Lung (tissue), 12 donors: Measurements from ENCODE around the gene GDPD2. TPM values are rescaled to one million over a fixed set of nuclear protein-coding genes. Genes with fewer than 3 reads are reported as not detected.

Experiments used
- ATAC-seq: fragments of 200-7000 bp; cut with Tn5 transposase; one replicate; pipeline ENCODE4 v1.9.1; 2020; ENCODE audit warnings: moderate number of reproducible peaks; ENCODE audit not compliant: insufficient read depth, low FRiP score
- DNase-seq, 3 donors: peaks; one replicate each; pipeline ENCODE4 v3.0.0-alpha.2; 2013 to 2017
- H3K27ac ChIP-seq, 2 donors: one replicate each; pipeline ENCODE4 v1.5.1; 2013; ENCODE audit warnings: mild to moderate bottlenecking in 2 of 2, moderate library complexity in 2 of 2, control low read depth in 1 of 2, inconsistent platforms in 1 of 2, low read depth in 1 of 2, low read length in 1 of 2
- H3K27me3 ChIP-seq, 3 donors: one replicate each; pipeline ENCODE4 v1.5.1; 2013; ENCODE audit warnings: low read length in 2 of 3; ENCODE audit not compliant: control insufficient read depth in 3 of 3, insufficient read depth in 3 of 3
- H3K36me3 ChIP-seq, 4 donors: one replicate each; pipeline ENCODE4 v1.5.1; 2013; ENCODE audit warnings: low read length in 4 of 4, mild to moderate bottlenecking in 1 of 4, moderate library complexity in 1 of 4; ENCODE audit not compliant: control insufficient read depth in 4 of 4, insufficient read depth in 4 of 4
- H3K4me1 ChIP-seq, 5 donors: one replicate each; pipeline ENCODE4 v1.5.1; 2013; ENCODE audit warnings: low read length in 5 of 5, mild to moderate bottlenecking in 2 of 5, moderate library complexity in 1 of 5; ENCODE audit not compliant: control insufficient read depth in 5 of 5, insufficient read depth in 5 of 5
- H3K4me3 ChIP-seq: one replicate; pipeline ENCODE4 v1.5.1; 2013; ENCODE audit warnings: mild to moderate bottlenecking, control low read depth, moderate library complexity
- H3K9ac ChIP-seq, 2 donors: one replicate each; pipeline ENCODE4 v1.5.1; 2013; ENCODE audit warnings: low read length in 2 of 2, control low read depth in 1 of 2; ENCODE audit not compliant: insufficient read depth in 1 of 2
- H3K9me3 ChIP-seq, 4 donors: one replicate each; pipeline ENCODE4 v1.5.1; 2013; ENCODE audit warnings: low read length in 3 of 4, mild to moderate bottlenecking in 1 of 4, moderate library complexity in 1 of 4; ENCODE audit not compliant: control insufficient read depth in 4 of 4, insufficient read depth in 3 of 4
- CTCF ChIP-seq: IDR thresholded peaks from 2 replicates; pipeline ENCODE4 v1.5.1; 2012; ENCODE audit warnings: mild to moderate bottlenecking; ENCODE audit errors: control extremely low read depth, extremely low read depth
- WGBS, 2 donors: extraction: QIAGEN DNeasy Blood & Tissue Kit; methylation state at CpG; one replicate each; pipeline ENCODE4 v1.1.7; 2013; 5-methylcytosine and 5-hydroxymethylcytosine counted together
- polyA plus RNA-seq, 2 donors: library from polyadenylated mRNA; stranded (reverse); fragments of 200-250 nt; gene quantifications; one replicate each; pipeline ENCODE4 v1.2.1, GENCODE V29; 2013
- total RNA-seq, 2 donors: library from RNA; depleted of rRNA in 1 of 2; stranded (reverse); fragments of >200 nt in 1 of 2; gene quantifications; one replicate each; pipeline ENCODE4 v1.2.1, GENCODE V29; 2014 to 2021
- donor health status: control.
- donor health status: control.
- donor health status: Bipolar disorder and iron deficiency.
- donor health status: healthy.
- donor health status: DM: yes; HTN: yes; CAD: no.

Gene GDPD2
- total and polyA plus RNA-seq, 4 donors: not detected

DNA sequence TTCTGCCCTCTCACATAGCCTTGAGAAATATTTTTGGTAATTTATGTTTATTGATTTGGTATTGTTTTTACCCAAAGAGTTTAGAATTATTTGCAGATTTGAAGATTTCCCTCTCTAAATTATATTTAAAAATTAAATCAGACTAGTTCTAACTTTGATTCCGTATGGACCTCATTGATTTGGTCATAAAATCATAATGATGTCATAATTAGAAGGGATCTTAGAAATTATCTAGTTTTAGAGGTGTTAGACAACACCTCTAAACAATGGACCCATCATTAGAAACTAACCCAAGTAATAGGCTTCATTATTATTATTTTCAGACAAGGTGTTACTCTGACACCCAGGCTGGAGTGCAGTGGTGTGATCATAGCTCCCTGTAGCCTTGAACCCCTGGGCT, 45.6 kb downstream of the GDPD2 start:
- no peak for ATAC-seq
- H3K9me3 ChIP-seq: no peaks in the 10 kb centered on the region
- WGBS, 2 donors: 76 to 96% methylated on average over 1 of the region's 1 CpG
- no peaks in the 10 kb centered on the region for H3K27me3 ChIP-seq
- H3K4me1 ChIP-seq: no peaks in the 10 kb centered on the region
- H3K36me3 ChIP-seq: no peaks in the 10 kb centered on the region
- no peak overlapping the region for H3K27ac ChIP-seq
- no peak for DNase-seq
- TF ChIP-seq CTCF: no peak
- no peak overlapping the region for H3K9ac ChIP-seq
- H3K4me3 ChIP-seq: no peak overlapping the region

- WGBS, 2 donors: 23 to 61% methylated on average over 3 of the region's 3 CpGs
- Histone ChIP-seq H3K27ac (no peak overlapping the region), H3K9ac (no peak overlapping the region), H3K4me1 (no peaks in the 10 kb centered on the region), H3K4me3 (no peak overlapping the region), H3K36me3 (no peaks in the 10 kb centered on the region), H3K27me3 (no peaks in the 10 kb centered on the region), H3K9me3 (no peaks in the 10 kb centered on the region)
- TF ChIP-seq CTCF: no peak
- ATAC-seq: peak; percentile 34
- DNase-seq: no peak
These were observed 47.8 kb downstream of the GDPD2 start for GRCh38 chrX:70470850-70471289.

DNA sequence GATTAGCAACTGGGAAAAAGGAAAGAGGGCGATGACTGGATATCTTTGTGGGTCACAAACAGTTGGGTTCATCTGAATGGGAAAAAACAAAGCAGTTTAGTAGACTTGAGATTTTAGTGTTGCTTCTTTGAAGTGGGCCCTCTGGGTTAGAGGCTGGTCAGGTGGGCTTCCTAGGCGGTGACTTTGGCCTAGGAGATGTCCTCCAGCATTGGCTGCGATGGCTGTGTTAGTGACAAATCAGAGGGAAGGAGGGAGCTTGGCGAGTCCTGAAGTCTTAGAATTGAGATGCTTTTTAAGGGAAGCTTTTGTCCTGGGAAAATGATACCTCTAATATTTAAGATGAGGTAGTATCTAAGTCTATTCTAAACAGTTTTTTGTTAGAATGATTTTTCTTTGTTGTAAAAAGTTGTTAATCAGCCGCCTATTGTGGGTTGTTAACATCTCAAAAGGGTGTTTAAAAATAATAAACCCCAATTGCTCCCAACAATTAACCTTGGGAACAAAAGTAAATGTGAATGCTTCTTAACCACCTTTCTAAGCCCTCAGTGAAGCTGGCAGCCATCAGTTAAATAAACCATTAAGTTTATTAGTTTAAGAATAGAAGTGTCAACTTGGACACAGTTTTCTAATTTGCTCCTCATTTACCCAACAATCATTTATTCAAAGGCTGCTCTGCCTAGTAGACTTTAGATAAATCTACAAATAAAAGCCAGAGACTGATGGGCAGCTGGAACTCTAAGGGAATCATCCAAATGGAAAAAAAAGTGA, 53.2 kb downstream of the GDPD2 start:
- H3K4me3 ChIP-seq: no peak overlapping the region
- peak overlapping the region in 1 of 2 donors; percentile 28 for H3K9ac ChIP-seq
- no peaks in the 10 kb centered on the region for H3K9me3 ChIP-seq
- ATAC-seq: no peak
- no peaks in the 10 kb centered on the region for H3K27me3 ChIP-seq
- DNase-seq: no peak
- peaks cover 0 to 16% (median 6%) of the 10 kb centered on the region in 5 donors for H3K4me1 ChIP-seq
- H3K36me3 ChIP-seq: no peaks in the 10 kb centered on the region
- H3K27ac ChIP-seq: peak overlapping the region in 1 of 2 donors; percentile 50
- WGBS, 2 donors: 67 to 96% methylated on average over 5 of the region's 5 CpGs
- no peak for TF ChIP-seq CTCF
